GM19372 (cell line): ENCODE results near the gene DAPK1.
"Not testable (repeated sequence)": the region's sequence is repeated elsewhere in the genome, so short reads cannot be mapped to it uniquely, and the experiment has no call there.

Experiments
- ATAC-seq: cut with Tn5 transposase; IDR thresholded peaks from one replicate; pipeline ENCODE4 v1.9.1; 2021; ENCODE audit warnings: mild to moderate bottlenecking, low read depth, moderate library complexity; ENCODE audit not compliant: unreplicated experiment

The DAPK1 gene

DNA sequence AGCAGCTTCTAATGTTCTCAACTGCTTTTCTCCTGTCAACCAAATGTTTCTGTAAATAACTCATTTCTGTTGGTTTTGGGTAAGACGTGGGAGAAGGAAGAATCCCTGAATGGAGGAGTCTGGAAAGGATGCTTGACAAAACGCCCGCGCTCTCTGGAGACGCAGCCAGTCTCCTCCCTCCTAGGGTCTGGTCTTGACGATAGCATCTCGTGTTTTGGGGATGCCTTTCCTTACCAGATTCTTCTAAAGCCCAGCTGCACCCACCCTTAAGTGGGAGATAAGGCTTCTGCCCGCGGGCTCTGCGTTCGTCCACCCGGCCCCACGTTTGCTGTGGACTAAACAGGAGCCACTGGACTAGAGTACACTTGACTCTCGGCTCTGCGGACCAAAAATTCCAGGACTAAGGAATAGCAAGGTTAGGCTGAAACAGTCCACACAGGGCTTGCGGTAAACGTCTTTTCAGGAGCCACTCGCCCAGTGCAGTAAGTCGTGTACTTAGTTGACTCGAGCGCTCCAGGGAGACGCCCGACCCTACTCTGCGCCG is 227.8 kb downstream of the DAPK1 start:
- no peak for ATAC-seq

DNA sequence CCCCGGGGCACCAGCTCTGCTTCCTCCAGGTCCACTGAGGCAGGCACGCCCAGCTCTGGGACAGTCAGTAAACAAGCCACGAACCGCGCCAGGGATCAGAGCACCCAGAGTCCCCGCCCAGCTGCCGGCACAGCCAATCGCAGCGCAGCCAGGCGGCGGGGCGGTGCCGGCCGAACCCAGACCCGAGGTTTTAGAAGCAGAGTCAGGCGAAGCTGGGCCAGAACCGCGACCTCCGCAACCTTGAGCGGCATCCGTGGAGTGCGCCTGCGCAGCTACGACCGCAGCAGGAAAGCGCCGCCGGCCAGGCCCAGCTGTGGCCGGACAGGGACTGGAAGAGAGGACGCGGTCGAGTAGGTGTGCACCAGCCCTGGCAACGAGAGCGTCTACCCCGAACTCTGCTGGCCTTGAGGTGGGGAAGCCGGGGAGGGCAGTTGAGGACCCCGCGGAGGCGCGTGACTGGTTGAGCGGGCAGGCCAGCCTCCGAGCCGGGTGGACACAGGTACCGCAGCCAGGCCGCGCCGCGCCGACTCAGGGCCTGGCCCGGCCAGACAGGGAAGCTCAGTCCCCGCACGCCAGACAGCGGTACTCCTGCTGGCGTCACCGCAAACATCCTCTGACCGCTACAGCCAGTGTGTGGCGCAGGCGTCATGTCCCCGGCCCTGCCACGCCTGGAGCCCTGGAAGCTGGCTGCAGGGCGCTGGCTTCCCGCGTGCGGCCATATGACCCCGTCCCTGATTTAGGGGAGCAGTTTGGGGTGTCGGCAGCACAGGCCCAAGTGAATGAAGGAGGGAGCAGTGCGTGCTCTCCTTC is 228.4 kb downstream of the DAPK1 start, which contains the start of gene CTSL:
CTSL (plus strand) TSS at position 220 of the 810 bp plus-strand sequence. CDS start 1,485 bp downstream, outside the sequence.
- no peak for ATAC-seq

DNA sequence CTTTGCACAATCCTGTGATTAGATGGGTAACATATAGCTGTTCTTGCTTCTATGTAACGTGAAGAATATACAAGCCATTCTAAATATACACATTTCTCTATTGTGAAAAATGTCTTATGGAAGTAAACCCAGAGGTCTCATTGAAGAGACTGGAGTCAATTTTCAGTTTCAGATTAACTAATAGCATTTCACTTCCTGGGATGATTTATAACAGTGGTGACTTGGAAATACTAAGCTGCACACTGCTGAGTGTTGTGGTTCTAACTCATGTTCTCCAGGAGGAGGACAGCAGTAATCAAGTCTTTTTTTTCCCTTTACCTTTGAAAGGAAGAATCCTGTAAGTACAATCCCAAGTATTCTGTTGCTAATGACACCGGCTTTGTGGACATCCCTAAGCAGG is 231.6 kb downstream of the DAPK1 start:
- ATAC-seq, result no peak

DNA sequence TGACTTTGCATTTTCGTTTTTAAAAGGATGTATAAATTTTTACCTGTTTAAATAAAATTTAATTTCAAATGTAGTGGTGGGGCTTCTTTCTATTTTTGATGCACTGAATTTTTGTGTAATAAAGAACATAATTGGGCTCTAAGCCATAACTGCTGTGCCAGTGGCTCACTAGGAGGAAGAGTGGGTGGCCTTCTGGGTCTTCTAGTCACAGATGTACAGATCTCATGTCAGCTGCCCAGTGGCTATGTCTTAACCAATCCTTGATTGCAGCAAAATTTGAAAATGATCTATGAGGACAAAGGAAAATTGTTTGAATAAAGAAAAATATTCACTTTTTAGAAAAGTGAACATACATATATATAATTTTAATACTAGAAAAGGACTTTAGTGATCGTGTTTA is 233.7 kb downstream of the DAPK1 start:
- ATAC-seq, result no peak

DNA sequence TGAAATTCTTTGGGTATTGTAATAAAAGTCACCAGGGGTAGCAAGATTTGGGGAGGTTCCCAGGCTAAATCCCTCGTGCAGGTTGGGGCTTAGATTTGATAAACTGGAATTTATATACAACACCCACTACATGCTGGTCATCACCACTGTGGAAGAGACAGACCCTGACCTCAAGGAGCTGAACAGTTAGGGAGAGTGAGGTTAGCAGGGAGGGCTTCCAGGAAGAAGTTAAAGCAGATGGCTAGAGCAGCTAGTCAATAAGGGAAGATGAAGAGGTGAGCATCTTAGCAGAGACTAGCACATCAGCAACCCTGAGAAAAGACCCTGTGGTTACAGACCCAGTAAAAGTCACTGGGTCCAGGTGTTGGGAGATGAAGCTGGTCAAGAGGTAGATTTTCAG is 234.7 kb downstream of the DAPK1 start:
- no peak for ATAC-seq

DNA sequence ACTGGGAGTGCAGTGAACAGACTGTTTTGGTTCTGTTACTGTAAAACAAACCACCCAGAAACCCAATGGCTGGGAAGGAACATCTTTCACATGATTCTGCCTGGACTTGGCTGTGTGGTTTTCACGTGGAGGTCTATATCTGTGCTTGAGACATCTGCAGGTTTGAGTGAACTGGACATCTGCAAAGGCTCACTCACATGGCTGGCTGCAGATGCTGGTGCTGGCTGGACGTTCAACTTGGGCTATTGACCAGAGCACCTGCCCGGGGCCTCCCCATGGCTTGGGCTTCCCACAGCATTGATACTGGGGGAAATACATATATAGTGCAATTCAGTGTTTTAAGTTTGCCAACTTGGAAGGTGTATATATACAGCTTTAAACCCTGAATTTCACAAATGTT is 235.1 kb downstream of the DAPK1 start:
- no peak for ATAC-seq

DNA sequence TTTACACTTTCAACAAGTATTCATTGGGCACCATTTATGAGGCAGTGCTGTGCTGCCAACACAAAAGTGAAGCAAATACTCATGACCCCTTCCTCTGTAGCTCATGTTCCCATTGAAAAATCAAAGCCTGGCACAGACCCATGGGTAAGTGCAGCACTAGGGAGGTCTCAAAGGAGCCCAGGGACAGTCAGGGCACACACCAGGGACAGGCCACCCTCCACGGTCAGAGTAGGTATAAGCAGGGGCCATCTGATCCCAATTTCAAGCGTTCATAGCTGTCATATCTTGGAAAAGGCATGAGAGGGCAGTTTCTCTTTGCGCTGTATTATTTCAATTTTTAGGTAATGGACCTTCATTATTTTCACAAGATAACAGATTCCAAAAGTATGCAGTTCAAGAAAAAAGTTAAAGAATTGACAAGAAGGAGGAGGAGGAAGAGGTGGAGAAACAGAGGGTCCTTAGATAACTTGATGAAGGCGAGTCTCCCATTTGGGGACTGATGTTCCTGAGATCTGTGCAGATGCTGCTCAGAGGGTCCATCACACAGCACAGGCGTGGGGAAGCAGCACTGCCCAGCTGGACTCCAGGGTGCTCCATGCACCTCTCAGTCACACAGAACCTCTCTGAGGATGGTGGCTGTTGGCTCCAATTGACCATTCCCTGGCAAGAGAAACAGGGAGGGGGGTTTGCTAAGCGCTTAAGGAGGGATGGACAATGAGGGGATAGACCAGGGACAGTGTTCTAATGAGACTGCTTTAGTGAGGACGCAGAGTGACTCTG is 235.8 kb downstream of the DAPK1 start:
- no peak for ATAC-seq

DNA sequence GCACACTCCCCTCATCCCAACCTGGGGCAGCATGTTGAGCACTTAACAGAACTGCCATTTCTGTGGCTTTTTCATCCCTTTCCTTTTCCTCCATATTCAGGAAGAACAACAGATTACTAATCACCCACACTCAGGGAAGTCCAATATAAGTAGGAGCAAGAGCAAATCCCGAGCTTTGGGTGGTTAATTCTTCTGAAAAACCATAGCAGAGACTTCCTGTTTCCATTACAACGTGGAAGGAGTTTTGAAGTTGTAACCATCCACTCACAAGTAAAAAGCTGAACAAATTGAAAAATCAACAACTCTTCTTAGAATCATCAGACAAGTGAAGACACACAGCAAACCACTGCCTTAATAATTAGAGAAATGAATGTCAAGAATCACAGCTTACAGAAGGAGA is 236.4 kb downstream of the DAPK1 start:
- ATAC-seq, result no peak

DNA sequence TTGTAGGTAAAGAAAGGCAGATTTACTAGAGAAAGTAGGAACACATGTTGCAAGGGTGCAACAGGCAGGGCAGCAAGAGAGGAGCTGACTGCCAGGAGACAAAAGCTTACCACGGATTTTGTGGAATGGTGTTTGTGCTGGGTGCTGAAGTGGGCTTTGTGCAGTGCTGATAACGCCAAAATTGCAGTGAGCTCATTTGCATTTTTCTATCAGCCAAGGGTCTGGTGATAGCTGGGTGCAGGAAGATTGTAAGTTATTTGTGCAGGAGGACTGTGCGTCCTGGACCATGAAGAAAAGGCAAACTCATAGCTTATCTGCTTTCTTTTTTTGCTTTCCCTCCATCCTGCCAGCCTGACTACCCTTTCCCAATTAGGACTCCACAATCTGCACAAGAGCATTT is 241.9 kb downstream of the DAPK1 start:
- ATAC-seq, result no peak

DNA sequence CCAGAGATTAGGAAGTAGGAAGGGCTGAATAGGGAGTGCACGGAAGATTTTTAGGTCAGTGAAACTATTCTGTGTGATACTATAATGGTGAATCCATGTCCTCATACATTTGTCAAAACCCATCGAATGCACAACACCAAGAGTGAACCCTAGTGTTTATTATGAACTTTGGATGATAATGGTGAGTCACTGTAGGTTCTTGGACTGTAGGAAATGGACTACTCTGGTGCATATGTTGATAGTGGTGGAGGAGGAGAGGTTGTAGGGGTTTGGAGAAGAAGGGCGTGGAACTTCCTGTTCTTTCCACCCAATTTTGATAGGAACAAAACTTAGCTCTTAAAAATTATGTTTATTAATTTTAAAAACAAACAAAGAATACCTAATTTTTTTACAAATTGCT is 242.5 kb downstream of the DAPK1 start:
- no peak for ATAC-seq

DNA sequence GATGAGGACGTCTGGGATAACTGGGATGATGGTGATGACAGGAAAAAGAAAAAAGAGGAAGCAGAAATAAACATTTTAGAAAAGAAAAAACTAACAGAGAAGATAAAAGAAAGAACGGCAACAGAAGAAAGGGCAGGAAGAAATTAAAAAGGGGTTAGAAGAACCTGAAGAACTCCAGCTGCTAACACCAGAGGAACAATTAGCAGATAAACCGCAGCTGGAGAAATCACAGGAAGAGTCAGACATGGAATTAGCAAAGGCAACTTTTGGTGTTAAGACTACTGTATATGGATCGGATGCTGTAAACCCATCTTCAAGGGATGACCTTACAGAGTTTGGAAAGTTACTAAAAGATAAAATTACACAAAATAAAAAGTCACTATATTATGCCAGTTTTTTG is 243.7 kb downstream of the DAPK1 start:
- no peak for ATAC-seq

DNA sequence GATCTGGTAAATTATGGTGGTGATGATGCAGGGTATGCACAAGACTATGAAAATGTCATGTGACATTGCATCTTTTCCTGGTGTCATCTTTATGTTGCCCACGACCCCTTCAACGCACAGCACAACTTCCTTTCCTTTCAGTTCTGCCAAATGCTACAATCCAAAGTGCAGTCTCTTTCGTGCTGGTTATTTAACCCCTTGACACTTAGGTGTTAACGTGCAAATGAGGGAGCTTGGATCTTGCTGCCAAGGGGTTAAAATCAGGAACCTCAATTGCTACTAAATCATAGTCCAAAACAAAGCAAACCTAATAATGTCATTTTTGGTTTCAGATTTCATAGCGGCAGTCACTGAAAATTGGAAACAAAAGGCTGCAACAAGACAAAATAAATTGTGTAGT is 244.2 kb downstream of the DAPK1 start:
- no peak for ATAC-seq

DNA sequence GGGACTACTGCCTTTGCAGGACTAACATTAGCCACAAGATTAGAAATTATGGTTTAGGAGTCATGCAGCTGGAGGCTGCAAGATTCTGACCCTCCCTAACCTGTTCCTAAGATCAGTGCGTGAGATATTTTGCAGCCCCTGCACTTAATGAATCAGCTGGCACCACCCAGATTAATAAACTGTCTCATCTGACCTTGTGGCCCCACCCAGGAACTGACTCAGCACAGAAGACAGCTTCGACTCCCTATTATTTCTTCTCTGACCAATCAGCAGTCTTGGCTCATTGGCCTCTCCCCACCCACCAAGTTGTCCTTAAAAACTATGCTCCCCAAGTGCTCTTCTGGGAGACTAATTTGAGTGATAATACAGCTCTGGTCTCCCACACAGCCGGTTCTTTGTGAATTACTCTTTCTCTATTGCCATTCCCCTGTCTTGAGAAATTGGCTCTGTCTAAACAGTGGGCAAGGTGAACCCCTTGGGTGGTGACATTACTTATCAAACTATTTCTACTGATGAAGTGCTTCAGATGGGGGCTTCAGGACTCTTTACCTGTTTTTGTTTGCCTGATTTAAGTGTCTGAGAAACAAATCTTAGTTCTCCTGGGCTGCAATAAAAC is 245.3 kb downstream of the DAPK1 start:
- no peak for ATAC-seq

DNA sequence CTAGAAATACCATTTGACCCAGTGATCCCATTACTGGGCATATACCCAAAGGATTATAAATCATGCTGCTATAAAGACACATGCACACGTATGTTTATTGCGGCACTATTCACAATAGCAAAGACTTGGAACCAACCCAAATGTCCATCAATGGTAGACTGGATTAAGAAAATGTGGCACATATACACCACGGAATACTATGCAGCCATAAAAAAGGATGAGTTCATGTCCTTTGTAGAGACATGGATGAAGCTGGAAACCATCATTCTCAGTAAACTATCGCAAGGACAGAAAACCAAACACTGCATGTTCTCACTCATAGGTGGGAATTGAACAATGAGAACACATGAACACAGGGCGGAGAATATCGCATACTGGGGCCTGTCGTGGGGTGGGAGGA is 246.6 kb downstream of the DAPK1 start:
- not testable (repeated sequence) for ATAC-seq

DNA sequence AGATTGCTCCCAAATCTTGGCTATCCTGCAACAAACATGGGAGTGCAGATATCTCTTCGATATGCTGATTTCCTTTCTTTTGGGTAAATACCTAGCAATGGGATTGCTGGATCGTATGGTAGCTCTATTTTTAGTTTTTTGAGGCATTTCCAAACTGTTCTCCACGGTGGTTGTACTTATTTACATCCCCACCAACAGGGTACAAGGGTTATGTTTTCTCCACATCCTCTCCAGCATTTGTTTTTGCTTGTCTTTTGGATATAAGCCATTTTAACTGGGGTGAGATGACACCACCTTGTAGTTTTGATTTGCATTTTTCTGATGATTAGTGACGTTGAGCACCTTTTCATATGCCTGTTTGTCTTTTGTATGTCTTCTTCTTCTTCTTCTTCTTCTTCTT is 248.5 kb downstream of the DAPK1 start:
- ATAC-seq, result no peak

DNA sequence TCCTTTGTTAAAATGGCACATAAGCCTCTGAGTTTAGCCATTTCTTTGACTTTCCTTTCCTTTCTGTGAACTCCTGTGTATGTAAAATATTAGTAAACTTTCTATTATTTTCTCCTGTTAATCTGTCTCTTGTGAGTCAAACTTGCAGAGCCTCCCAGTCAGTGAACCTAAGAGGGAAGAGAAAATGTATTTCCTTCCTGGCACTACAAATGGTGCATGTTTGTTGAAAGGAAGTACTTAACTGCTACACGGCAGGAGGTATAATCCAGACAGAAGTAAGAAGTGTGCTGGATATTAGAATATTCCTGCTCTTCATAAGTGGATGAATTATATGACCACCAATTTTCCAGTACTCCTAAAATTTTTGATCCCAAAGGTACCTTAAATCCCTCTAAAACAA is 251.2 kb downstream of the DAPK1 start:
- ATAC-seq, result no peak

DNA sequence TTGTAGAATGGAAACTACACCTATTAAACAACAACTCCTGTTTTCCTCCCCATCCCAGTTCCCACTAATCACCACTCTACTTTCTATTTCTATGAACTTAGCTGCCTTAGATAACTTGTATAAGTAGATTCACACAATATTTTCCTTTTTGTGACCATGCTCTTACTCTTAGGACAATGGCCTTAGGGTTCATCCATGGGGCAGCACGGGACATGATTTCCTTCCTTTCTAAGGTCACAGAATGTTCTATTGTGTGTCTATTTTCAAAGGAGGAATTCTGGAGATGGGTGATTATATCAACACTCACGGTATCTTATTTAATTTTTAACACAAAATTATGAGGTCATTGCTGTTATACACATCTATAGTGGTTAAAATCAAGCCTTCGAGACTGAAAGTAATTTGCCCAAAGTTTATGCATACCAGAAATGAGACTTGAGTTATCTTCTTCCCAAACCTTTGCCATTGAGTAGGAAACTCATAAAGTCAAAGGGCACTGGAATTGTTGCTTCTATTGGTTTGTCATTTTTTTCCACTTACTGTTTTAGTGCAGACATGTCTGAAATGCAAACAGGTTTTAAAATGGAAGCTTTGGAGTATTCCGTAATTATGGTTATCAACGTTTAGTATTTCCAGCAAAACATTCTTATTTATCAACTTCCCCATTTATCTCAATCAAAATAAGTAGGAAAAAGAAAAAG is 251.8 kb downstream of the DAPK1 start:
- ATAC-seq, result no peak

DNA sequence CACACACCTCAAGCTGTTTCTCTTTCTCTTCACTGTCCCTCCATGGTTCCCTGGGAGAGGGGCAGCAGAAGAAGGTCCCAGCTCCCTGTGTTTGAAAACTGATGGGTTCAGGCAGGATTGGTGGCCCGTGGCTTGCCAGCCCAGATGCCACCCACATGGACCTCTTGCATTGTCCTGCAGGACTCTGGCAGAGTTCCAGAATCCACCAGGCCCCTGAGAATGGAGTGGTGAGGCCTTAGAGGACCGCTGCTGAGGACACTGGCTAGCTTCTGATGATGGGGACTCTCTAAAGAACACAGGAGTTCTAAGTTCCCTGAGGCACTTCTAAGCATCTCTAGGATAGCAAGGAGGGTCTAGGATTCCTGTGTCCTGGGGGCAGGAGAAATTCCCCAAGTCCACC is 253.1 kb downstream of the DAPK1 start:
- no peak for ATAC-seq

DNA sequence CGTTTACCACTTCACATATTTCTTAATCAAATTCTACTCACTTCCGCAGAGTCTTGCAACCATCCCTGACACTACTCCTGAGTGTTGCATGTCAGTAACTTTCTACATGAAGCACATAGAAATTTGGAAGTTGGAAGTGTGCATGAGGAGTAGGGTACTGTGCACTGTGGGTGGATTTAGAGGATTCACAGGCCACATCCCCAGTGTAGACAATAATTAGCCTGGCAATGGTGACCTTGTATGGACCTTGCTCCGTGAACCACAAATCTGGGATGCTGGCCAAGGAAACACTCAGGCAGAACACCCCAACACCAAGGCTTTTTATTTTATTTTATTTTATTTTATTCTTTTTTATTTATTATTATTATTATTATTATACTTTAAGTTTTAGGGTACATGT is 253.8 kb downstream of the DAPK1 start:
- ATAC-seq, result no peak

DNA sequence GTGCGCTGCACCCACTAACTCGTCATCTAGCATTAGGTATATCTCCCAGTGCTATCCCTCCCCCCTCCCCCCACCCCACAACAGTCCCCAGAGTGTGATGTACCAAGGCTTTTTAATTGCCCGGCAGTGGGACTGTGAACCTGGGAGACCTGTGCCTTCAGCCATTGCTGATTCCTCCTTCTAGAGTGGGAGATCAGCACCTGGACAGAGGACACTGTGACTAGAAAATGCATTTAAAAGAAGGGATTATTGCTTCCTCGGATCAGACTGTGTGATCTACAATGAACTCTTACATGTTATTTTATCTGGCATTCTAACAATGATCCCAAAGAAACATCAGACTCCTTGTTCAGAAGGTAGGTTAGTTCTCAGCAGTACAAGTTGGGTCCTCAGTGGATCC is 254.2 kb downstream of the DAPK1 start:
- no peak for ATAC-seq

DNA sequence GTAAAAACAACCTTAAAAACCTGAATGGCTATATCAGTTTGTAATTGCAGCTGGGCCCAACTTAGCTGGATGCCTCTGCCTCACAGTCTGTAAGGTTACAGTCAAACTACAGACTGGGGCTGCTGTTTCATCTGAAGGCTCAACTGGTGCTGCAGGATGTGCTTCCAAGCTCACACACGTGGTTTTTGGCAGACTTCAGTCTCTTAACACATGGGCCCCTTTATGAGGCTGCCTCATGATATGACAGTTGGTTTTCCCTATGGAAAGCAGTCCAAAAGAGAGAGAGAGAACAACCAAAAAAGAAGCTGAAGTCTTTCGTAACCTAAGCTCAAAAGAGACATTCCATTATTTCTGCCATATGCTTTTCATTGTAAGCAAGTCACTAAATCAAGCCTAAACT is 255.6 kb downstream of the DAPK1 start:
- ATAC-seq, result no peak
